NB4 (cell line): ENCODE results near the gene CAMK2G.

Experiments
- DNase-seq: peaks from one replicate; pipeline ENCODE4 v3.0.0; 2010; ENCODE audit warnings: low read depth
- H3K4me3 ChIP-seq: one replicate; pipeline ENCODE4 v1.5.1; 2011; ENCODE audit warnings: mild to moderate bottlenecking, low read depth, low read length, moderate library complexity
- CTCF ChIP-seq: IDR thresholded peaks from one replicate; pipeline ENCODE4 v1.5.1; 2012; ENCODE audit warnings: low read depth, low read length
- MAX ChIP-seq: IDR thresholded peaks from 2 replicates; pipeline ENCODE4 v1.6.1; 2011; ENCODE audit warnings: low read depth, low read length
- MYC ChIP-seq: IDR thresholded peaks from 2 replicates; pipeline ENCODE4 v1.6.1; 2011; ENCODE audit warnings: low read depth, low read length
- POLR2A ChIP-seq: IDR thresholded peaks from 2 replicates; pipeline ENCODE4 v1.6.1; 2011; ENCODE audit warnings: mild to moderate bottlenecking; ENCODE audit not compliant: insufficient read length; ENCODE audit errors: extremely low read depth

Gene CAMK2G

GRCh38 chr10:73771722-73772280 lies 102.6 kb downstream of the CAMK2G start:
- no peak for TF ChIP-seq POLR2A
- no peak; the same call in 1 of the 2 replicates for TF ChIP-seq MYC
- TF ChIP-seq CTCF = no peak
- peak; percentile 63 for TF ChIP-seq MAX
- H3K4me3 ChIP-seq = peak overlapping the region; percentile 81

GRCh38 chr10:73769396-73769795 lies 105.0 kb downstream of the CAMK2G start:
- TF ChIP-seq MYC = no peak
- no peak for TF ChIP-seq CTCF
- no peak for TF ChIP-seq POLR2A
- no peak for DNase-seq
- H3K4me3 ChIP-seq = no peak overlapping the region

More at GRCh38 chr10:73771722-73772280, 102.6 kb downstream of the CAMK2G start:
- peak; percentile 29 for DNase-seq

- TF ChIP-seq CTCF (no peak), POLR2A (no peak), MAX (no peak), MYC (no peak)
- H3K4me3 ChIP-seq = no peak overlapping the region
- DNase-seq = no peak
Measured at GRCh38 chr10:73768881-73769280, 105.5 kb downstream of the CAMK2G start.

- no peak overlapping the region for H3K4me3 ChIP-seq
- no peak for DNase-seq
- no peak for TF ChIP-seq MAX
- no peak for TF ChIP-seq POLR2A
- TF ChIP-seq CTCF = no peak
Measured at GRCh38 chr10:73765066-73765465, 109.3 kb downstream of the CAMK2G start.

GRCh38 chr10:73763343-73763742 lies 111.0 kb downstream of the CAMK2G start:
- H3K4me3 ChIP-seq = no peak overlapping the region
- no peak for DNase-seq
- no peak for TF ChIP-seq MYC
- no peak for TF ChIP-seq MAX
- no peak for TF ChIP-seq CTCF
- TF ChIP-seq POLR2A = no peak

- no peak overlapping the region for H3K4me3 ChIP-seq
- TF ChIP-seq CTCF (no peak), MAX (no peak), MYC (no peak), POLR2A (no peak)
- DNase-seq = no peak
Measured at GRCh38 chr10:73762915-73763314, 111.4 kb downstream of the CAMK2G start.
